ENCODE measurements around the gene DMRT2.

The DMRT2 gene

GRCh38 chr9:1096155-1096964, 46.2 kb downstream of the DMRT2 start:
- DNase-seq: no peak

GRCh38 chr9:1098551-1098950, 48.4 kb downstream of the DMRT2 start:
- DNase-seq: no peak

DNA sequence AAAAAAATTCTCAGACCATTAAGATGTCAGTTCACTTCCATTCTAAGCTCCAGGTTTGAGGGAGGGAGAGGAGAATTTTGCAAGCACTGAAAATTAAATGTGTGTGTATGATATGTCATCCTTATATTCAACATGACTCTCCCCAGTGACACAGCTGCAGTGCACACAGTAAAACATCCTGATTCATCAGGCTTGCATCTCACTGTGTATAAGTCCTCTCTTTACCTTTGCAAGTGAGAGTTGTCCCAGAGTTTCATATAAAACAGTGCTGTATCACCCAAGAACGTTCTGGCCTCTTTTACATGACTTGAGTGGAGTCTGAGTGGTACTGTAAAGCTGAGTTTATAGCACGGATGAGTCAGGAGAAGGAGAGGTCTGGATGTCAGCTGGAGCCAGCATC, 50.0 kb downstream of the DMRT2 start:
- no peak for DNase-seq

DNA sequence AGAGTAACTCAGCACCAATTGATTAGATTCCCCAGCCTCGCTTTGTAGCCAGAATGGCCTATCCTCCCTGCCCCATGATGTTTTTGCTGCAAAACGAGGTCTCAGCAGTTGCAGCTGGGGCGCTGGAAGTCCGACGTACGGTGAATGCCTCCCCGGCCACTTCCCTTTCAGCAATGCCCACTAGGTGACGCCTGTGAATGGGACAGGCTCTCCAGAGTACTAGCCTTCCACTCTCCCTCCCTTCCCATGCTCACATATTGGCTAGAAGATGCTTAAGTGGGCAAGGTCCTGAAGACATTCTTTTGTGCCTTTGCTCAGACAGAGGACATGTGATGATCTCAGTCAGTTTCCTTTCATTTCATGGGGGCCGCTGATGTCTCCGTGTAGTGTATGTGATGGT, 50.8 kb downstream of the DMRT2 start:
- peak; percentile 7 to 27 for DNase-seq

DNA sequence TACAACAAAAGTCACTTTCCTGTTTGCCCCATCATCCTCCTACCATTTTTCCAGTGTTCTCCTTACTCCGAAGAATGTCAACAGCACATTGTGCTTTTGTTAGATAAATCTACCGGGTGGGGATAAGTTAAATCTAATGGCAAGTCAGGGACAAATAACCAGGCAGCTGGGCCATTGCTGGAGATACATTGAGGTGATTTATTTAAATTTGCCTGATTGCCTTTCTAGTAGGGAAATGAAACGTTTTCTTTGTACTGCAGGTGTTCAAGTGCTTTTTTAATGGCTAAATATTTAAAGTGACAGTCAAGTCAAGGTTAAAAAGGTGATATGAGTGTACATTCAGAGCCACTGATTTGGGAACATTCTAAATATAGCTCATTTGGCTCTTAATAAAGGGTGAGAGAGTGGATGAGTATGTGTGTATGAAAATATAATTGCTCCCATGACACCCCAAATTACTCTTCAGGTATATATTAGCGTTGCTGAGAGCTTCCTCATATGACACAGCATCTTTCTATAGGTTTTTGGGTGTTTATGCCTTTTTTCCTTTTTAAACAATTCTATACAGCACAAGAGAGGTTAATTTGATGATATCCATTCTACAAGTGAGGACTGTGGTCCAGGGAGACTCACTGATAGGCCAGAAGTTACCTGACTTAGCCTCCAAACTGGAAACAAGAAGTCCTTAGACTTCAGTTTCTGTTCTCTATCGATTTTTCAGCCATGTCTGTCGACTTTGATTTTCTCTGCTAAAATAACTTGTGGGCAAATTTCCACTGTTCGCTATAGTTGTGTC, 51.9 kb downstream of the DMRT2 start:
- no peak for DNase-seq

DNA sequence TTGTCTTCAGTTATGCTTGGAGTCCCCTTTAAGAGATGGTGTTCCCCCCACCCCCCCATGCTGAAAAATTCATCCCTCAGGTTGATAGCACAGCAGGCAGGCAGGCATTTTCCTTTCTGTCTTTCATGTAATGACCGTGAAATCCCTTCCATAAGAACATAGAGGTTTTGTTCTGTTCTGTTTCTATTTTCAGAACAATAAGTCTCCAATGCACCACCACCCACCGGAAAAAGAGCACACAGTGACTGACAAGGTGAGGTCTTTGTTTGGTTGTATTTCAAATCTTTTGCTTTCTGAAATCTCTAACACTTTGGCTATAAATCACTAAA, 52.4 kb downstream of the DMRT2 start:
- no peak for DNase-seq

All from hippocampal formation (tissue), 2 donors.